GM18519 (cell line): ENCODE measurements around the gene ERG.

Source experiments
- ATAC-seq: cut with Tn5 transposase; IDR thresholded peaks from one replicate; pipeline ENCODE4 v1.9.1; 2021; ENCODE audit warnings: mild to moderate bottlenecking, moderate library complexity; ENCODE audit not compliant: unreplicated experiment, low FRiP score

ERG gene

GRCh38 chr21:38439957-38440356 is 58.3 kb downstream of the ERG start:
- no peak for ATAC-seq

GRCh38 chr21:38439426-38439825 is 58.9 kb downstream of the ERG start:
- no peak for ATAC-seq

DNA sequence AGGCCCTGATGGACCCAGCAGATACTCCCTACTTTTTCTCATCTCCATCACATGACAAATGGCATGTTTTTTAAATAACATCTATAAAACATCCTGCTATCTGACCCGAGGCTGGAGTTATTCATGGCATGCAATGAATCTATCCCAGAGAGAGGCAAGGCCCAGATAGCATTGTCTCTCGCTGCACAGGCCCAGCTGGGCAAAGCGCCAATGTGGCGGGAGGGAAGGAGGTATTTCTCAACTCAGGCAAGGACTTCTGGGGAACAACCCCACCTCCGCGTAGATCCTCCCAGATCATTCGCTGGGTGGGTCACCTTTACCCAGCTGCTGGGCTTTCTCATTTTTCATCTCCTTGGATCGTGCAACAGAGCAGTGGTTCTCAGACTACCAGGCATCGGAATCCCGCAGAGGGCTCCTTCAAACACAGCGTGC is 59.8 kb downstream of the ERG start:
- no peak for ATAC-seq

- ATAC-seq = no peak
Measured at GRCh38 chr21:38436341-38436740, 61.9 kb downstream of the ERG start.

DNA sequence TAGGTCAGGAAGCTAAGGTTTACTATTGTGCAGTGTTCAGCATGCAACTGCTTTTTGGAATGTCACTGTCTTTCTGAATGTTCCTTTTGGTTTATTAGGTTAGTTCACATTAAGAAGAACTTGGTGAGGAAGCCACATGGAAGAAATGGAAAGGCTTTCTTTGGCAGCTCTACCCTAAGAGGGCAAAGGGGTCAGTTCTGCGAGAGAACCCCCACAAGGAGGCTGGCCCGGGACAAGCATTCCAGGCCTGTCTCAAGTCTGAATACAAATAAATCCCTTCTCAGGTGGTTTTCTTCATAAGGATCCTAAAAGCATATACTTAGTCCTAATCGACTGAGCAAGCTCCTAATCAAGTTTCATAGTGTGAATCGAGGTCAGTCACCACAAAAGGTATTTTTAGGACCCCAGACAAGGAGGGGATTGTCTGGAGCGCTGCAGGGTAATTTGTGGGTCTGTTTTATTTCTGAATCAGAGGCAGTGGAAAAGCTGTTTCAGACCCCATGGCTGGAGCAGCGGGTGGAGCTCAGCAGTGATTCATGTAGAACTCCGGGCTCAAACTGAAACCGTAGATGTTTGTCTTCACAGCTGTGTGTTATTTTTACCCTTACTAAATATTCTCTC is 63.3 kb downstream of the ERG start:
- ATAC-seq = no peak

GRCh38 chr21:38433471-38433870 is 64.8 kb downstream of the ERG start:
- ATAC-seq = no peak

- ATAC-seq = no peak
Measured at GRCh38 chr21:38430401-38430984, 67.8 kb downstream of the ERG start.

DNA sequence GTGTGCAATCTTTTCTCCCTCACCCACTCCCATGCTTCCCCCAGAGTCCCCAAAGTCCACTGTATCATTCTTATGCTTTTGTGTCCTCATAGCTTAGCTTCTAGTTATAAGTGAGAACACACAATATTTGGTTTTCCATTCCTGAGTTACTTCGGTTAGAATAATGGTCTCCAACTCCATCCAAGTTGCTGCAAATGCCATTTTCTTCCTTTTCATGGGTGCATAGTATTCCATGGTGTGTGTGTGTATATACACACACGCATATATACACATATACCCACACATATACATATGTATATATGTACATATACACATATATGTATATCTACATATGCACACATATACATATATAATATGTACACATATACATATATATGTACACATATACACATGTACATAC is 69.3 kb downstream of the ERG start:
- ATAC-seq = no peak

GRCh38 chr21:38428211-38428610 is 70.1 kb downstream of the ERG start:
- ATAC-seq = no peak

- ATAC-seq = no peak
Measured at GRCh38 chr21:38424305-38425019, 73.8 kb downstream of the ERG start.

- no peak for ATAC-seq
Measured at GRCh38 chr21:38422082-38422481, 76.2 kb downstream of the ERG start.

GRCh38 chr21:38420140-38420539 is 78.1 kb downstream of the ERG start:
- ATAC-seq = no peak

- ATAC-seq = no peak
Measured at GRCh38 chr21:38417726-38418125, 80.6 kb downstream of the ERG start.

- ATAC-seq = no peak
Measured at GRCh38 chr21:38416791-38417190, 81.5 kb downstream of the ERG start.

DNA sequence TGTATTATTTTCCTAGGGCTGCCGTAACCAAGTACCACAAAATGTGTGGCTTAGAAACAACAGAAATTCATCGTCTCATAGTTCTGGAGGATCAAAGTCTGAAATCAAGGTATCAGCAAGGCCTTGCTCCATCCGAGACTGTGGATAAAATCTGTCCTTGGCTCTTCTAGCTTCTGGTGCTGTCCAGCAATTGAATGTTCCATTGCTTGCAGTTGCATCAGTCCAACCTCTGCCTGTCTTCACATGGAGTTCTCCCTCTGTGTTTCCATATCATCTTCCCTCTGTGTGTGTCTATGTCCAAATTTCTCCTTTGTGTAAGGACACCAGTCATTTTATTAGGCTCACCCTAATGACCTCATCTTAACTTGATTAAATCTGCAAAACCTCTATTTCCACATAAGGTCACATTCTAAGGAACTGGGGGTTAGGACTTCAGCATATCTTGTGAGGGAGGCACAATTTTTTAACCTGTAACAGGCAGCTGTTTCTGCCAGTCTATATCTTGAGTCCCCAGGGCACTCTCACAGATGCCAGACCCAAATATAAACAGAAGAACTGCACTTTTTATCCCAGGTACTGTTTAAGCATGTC is 84.2 kb downstream of the ERG start:
- no peak for ATAC-seq

DNA sequence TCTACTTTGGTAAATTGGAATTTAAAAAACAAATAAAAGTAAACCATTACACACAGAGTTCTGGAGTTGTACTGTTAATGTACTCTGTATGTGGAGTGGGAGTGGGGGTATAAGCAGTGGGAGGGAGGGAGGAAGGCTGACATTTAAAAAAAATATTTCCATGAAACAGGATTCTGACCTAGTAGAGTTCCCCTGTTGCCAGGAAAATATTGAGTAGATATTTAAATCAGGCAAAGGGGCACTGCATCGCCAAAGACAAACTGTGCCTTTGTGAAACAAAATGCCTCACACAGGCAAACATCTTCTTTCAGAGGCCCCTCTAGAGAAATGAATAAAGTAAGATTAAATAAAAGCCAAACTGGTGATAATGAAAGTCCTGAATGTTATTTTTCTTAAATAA is 87.8 kb downstream of the ERG start:
- ATAC-seq = no peak

DNA sequence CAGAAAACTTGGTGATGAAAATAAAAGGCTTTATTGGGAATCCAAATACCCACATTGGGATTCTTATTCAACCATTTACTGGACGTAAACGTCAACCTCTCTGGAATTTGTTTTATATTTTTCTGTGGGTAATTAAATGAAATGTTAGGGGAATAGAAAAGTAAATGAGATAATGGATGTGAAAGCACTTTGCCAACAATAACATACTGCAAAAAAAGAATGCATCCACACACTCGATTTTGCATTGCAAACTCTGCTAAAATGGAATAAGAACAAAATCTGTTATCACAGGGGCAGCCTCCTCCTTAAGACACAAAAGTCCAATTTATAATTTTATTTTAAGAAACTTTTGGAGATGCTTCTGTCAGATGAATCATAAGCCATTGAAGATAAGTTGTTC is 88.4 kb downstream of the ERG start:
- no peak for ATAC-seq

- ATAC-seq = no peak
Measured at GRCh38 chr21:38404177-38404576, 94.1 kb downstream of the ERG start.

GRCh38 chr21:38402795-38403194 is 95.5 kb downstream of the ERG start:
- ATAC-seq = no peak

GRCh38 chr21:38402291-38402690 is 96.0 kb downstream of the ERG start:
- ATAC-seq = no peak

DNA sequence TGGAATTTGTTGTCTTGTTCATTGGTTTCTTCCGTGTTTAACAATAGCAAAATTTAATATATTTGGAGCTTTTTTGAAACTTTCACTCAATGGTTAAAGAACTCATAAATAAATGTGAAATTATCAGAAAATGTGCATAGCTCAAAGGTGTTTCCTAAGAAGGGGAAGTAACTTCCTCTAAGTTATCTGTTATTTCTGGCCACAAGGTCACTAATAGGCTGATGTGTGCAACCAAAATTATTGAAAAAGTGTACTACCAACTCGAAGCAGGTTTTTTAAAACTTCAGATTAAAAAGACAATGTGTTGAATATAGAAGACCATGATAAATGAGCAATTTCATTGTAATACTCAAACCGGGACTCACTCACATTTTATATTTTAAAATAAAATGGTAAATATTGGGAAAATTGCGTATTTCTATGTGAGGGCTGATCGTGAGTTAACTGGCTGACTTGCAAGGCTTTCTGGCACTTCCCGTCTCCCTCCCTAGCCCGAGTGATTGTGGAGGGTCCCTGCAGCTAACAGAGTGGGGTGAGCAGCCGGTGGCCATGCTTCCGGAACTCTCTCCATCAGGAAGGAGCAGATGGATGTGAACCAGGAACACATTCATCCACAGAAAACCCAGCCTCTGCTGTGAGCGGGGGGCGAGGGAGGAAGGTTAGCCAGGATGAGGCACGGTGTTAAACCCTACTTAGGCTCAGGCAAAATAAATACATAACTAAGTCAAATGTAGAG is 96.9 kb downstream of the ERG start:
- ATAC-seq = no peak
